ENCODE measurements around the gene CBLN1. TPM values are rescaled to one million over a fixed set of nuclear protein-coding genes. Genes with fewer than 3 reads are reported as not detected.
"Not testable (repeated sequence)": the region's sequence is repeated elsewhere in the genome, so short reads cannot be mapped to it uniquely, and the experiment has no call there.

CBLN1 gene
- total RNA-seq, 1 donor from 2014 or later: 3.2 TPM

DNA sequence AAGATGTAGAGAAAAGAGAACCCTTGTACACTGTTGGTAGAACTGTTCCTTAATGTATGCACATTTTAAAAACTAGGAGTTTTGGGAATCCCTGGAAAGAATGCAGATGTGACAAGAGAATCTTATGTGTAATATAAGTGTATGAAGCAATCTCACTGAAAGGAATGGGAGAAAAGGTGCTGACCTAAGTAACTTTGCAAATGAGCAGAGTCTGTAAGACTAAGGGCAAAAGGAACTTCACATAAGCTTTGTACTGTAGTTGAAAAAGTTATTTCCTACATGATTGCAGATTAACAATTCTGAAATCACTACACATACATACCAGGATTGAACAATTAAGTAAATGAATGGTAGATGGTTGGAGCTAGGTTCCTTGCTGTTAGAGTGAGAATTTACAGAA, 22.3 kb downstream of the CBLN1 start:
- H3K27me3 Mint-ChIP-seq (ENCODE audit: unreplicated experiment): peaks cover 2% of the 10 kb centered on the region
- TF ChIP-seq, protein P1, sequence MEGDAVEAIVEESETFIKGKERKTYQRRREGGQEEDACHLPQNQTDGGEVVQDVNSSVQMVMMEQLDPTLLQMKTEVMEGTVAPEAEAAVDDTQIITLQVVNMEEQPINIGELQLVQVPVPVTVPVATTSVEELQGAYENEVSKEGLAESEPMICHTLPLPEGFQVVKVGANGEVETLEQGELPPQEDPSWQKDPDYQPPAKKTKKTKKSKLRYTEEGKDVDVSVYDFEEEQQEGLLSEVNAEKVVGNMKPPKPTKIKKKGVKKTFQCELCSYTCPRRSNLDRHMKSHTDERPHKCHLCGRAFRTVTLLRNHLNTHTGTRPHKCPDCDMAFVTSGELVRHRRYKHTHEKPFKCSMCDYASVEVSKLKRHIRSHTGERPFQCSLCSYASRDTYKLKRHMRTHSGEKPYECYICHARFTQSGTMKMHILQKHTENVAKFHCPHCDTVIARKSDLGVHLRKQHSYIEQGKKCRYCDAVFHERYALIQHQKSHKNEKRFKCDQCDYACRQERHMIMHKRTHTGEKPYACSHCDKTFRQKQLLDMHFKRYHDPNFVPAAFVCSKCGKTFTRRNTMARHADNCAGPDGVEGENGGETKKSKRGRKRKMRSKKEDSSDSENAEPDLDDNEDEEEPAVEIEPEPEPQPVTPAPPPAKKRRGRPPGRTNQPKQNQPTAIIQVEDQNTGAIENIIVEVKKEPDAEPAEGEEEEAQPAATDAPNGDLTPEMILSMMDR (IDR thresholded peaks at IDR 0.05; ENCODE audit: unreplicated experiment): no peak
- peaks cover 4% of the 10 kb centered on the region for H3K36me3 Mint-ChIP-seq (ENCODE audit: low read depth, unreplicated experiment)
- H3K4me3 Mint-ChIP-seq (ENCODE audit: unreplicated experiment): no peak overlapping the region
- H3K4me1 Mint-ChIP-seq (ENCODE audit: unreplicated experiment): no peaks in the 10 kb centered on the region
- DNase-seq (ENCODE audit: low spot score): no peak
- no peaks in the 10 kb centered on the region for H3K9me3 Mint-ChIP-seq (ENCODE audit: unreplicated experiment)
- H3K27ac Mint-ChIP-seq (ENCODE audit: unreplicated experiment): no peak overlapping the region

DNA sequence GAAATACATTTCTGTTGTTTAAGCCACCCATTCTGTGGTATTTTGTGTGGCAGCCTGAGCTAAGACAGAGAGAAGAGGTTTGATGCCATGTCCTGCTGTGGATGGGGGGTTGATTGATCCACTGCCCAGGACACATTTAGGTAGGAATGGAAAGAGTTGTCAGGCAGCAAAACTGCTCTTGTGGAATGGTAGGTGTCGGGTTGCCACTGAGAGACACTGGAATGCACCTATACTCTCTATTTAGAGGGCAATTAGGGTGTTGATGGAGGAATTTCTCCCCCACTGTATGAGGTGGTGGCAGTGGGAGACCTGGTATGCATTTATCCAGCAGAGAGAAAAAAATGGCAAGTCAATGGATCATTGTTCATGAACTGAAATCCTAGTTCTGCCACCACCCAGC, 30.9 kb downstream of the CBLN1 start:
- TF ChIP-seq, protein P1 (IDR thresholded peaks at IDR 0.05; ENCODE audit: unreplicated experiment): no peak
- Mint-ChIP-seq H3K4me1 (ENCODE audit: unreplicated experiment) (no peaks in the 10 kb centered on the region), H3K27ac (ENCODE audit: unreplicated experiment) (no peak overlapping the region), H3K4me3 (ENCODE audit: unreplicated experiment) (no peak overlapping the region), H3K27me3 (ENCODE audit: unreplicated experiment) (no peaks in the 10 kb centered on the region), H3K9me3 (ENCODE audit: unreplicated experiment) (no peaks in the 10 kb centered on the region), H3K36me3 (ENCODE audit: low read depth, unreplicated experiment) (no peaks in the 10 kb centered on the region)
- DNase-seq (ENCODE audit: low spot score): no peak

DNA sequence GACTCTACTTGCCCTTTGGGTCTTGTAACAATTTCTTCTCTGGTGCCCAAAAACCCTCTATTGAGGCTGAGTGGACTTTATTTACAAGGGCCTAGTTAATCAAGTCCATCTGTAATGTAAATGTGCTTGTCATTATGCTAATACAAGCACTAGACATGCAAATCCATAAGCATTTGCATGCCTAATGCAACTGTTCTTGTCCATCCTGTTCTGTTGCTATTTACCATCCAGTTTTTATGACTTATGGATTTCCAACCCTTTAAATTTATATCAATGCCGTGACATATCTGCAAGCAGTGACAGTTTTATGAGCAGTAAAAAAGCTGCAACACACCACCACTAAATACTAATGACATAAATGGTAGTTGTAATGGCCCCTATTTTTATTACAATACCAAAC, 33.4 kb downstream of the CBLN1 start:
- H3K9me3 Mint-ChIP-seq (ENCODE audit: unreplicated experiment): no peaks in the 10 kb centered on the region
- no peaks in the 10 kb centered on the region for H3K36me3 Mint-ChIP-seq (ENCODE audit: low read depth, unreplicated experiment)
- TF ChIP-seq, protein P1 (IDR thresholded peaks at IDR 0.05; ENCODE audit: unreplicated experiment): no peak
- H3K4me3 Mint-ChIP-seq (ENCODE audit: unreplicated experiment): no peak overlapping the region
- no peak for DNase-seq (ENCODE audit: low spot score)
- H3K27me3 Mint-ChIP-seq (ENCODE audit: unreplicated experiment): no peaks in the 10 kb centered on the region
- no peak overlapping the region for H3K27ac Mint-ChIP-seq (ENCODE audit: unreplicated experiment)
- no peaks in the 10 kb centered on the region for H3K4me1 Mint-ChIP-seq (ENCODE audit: unreplicated experiment)

DNA sequence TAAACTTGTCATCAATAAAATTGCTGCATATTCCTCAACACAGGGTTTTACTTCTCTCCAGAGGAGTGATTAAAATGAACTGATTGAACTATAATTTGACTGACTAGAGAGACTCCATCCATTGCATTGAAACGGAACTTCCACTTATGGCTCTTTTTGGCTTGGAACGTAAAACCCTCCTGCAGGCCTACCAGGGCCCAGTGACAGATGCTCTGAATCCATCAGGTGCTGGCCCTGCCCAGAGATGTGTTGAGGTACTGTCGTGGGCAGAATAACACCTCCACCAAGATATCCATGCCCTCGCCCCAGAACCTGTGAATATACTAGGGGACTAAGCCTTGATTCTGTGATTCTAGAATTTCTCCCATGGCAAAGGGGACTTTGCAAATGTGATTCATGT, 45.4 kb downstream of the CBLN1 start:
- DNase-seq (ENCODE audit: low spot score): no peak
- TF ChIP-seq, protein P1 (IDR thresholded peaks at IDR 0.05; ENCODE audit: unreplicated experiment): no peak
- no peaks in the 10 kb centered on the region for H3K27me3 Mint-ChIP-seq (ENCODE audit: unreplicated experiment)
- H3K9me3 Mint-ChIP-seq (ENCODE audit: unreplicated experiment): no peaks in the 10 kb centered on the region
- no peaks in the 10 kb centered on the region for H3K4me1 Mint-ChIP-seq (ENCODE audit: unreplicated experiment)
- H3K36me3 Mint-ChIP-seq (ENCODE audit: low read depth, unreplicated experiment): no peaks in the 10 kb centered on the region
- H3K4me3 Mint-ChIP-seq (ENCODE audit: unreplicated experiment): no peak overlapping the region
- H3K27ac Mint-ChIP-seq (ENCODE audit: unreplicated experiment): no peak overlapping the region

DNA sequence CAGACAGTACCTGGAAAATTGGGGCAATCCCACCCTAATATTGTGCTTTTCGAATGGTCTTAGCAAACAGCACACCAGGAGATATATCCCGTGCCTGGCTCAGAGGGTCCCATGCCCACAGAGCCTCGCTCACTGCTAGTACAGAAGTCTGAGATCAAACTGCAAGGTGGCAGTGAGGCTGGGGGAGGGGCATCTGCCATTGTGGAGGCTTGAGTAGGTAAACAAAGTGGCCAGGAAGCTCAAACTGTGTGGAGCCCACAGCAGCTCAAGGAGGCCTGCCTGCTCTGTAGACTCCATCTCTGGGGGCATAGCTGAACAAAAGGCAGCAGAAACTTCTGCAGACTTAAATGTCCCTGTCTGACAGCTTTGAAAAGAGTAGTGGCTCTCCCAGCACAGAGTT, 53.3 kb downstream of the CBLN1 start:
- H3K9me3 Mint-ChIP-seq (ENCODE audit: unreplicated experiment); H3K4me3 Mint-ChIP-seq (ENCODE audit: unreplicated experiment); H3K36me3 Mint-ChIP-seq (ENCODE audit: low read depth, unreplicated experiment); H3K27ac Mint-ChIP-seq (ENCODE audit: unreplicated experiment); H3K27me3 Mint-ChIP-seq (ENCODE audit: unreplicated experiment); H3K4me1 Mint-ChIP-seq (ENCODE audit: unreplicated experiment); DNase-seq (ENCODE audit: low spot score): not testable (repeated sequence)

Other genes with a start within 250 kb of the CBLN1 start
- not detected for gene C16orf78, start 92.0 kb upstream of the CBLN1 start, total RNA-seq (ENCODE audit: unreplicated experiment)

Measured in endothelial cell (in vitro differentiated cells).